Parathyroid adenoma (tissue), 2 donors: ENCODE results near the gene LITAF.

ENCODE experiments used
- H2AFZ ChIP-seq: fragments of 300-600 bp; sonication (generic); one replicate; pipeline ENCODE4 v1.7.0; 2017; ENCODE audit warnings: antibody characterized with exemption, mild to moderate bottlenecking
- H3K27ac ChIP-seq: fragments of 300-600 bp; sonication (generic); one replicate; pipeline ENCODE4 v1.7.0; 2017
- H3K27me3 ChIP-seq: fragments of 300-600 bp; sonication (generic); one replicate; pipeline ENCODE4 v1.7.0; 2017; ENCODE audit warnings: low read length; ENCODE audit not compliant: control insufficient read depth, insufficient read depth
- H3K36me3 ChIP-seq: fragments of 300-600 bp; sonication (generic); one replicate; pipeline ENCODE4 v1.7.0; 2017; ENCODE audit warnings: low read length; ENCODE audit not compliant: control insufficient read depth, insufficient read depth
- H3K4me1 ChIP-seq: fragments of 300-600 bp; sonication (generic); one replicate; pipeline ENCODE4 v1.7.0; 2017; ENCODE audit warnings: control low read depth
- H3K4me2 ChIP-seq: fragments of 300-600 bp; sonication (generic); one replicate; pipeline ENCODE4 v1.7.0; 2017; ENCODE audit warnings: low read length
- H3K4me3 ChIP-seq: fragments of 300-600 bp; sonication (generic); one replicate; pipeline ENCODE4 v1.7.0; 2017; ENCODE audit warnings: low read depth, low read length
- H3K79me2 ChIP-seq: fragments of 300-600 bp; sonication (generic); one replicate; pipeline ENCODE4 v1.7.0; 2017; ENCODE audit warnings: control low read depth
- H3K9ac ChIP-seq: fragments of 300-600 bp; sonication (generic); one replicate; pipeline ENCODE4 v1.7.0; 2017; ENCODE audit warnings: mild to moderate bottlenecking
- H3K9me3 ChIP-seq: fragments of 300-600 bp; sonication (generic); one replicate; pipeline ENCODE4 v1.7.0; 2017; ENCODE audit warnings: low read length; ENCODE audit not compliant: control insufficient read depth
- TF ChIP-seq, protein P1 (sequence below): fragments of 300-600 bp; sonication (generic); IDR thresholded peaks from one replicate; pipeline ENCODE4 v1.7.0; 2017; ENCODE audit warnings: antibody characterized with exemption, mild to moderate bottlenecking
- donor health status: primary hyperparathyroidism.

LITAF gene

DNA sequence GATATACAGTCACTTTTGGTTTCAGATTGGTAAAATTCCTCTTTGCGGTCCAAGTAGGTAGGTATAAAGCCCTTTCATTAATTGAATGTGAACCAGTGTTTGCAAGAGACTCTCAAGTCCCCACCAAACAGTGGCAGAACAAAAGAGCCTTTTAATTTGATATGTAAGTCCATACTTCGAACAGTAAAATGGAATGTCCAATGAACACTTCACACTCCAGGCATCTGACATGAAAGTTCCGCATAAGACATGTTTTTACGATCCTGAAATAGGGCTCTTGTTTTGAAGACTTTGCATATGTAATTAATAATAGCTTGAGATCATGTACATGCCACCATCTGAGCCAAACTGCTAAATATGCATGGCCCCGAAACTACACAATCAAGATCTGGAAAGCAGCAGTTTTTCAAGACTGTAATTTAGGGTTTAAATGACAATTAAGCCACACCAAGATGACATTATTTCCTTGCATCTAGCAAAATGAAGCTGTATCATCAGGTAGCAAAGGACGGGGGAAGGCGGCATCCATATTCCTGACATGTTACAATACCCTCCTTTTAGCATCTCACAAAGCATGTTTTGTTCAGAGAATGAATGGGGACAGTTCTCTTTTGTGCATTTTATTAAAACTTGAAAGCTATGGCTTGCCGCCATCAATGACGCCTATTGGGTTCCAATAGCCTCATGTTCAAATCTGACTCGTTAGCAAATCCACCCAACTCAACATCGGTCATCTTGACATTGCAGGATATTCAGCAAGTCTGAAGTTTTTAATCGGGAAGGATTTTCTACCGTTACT, 39.4 kb downstream of the LITAF start:
- no peaks in the 10 kb centered on the region for H3K9me3 ChIP-seq
- no peak overlapping the region for H3K4me3 ChIP-seq
- H3K4me1 ChIP-seq, result no peaks in the 10 kb centered on the region
- H2AFZ ChIP-seq, result no peak overlapping the region
- no peaks in the 10 kb centered on the region for H3K79me2 ChIP-seq
- no peaks in the 10 kb centered on the region for H3K36me3 ChIP-seq
- TF ChIP-seq, protein P1, sequence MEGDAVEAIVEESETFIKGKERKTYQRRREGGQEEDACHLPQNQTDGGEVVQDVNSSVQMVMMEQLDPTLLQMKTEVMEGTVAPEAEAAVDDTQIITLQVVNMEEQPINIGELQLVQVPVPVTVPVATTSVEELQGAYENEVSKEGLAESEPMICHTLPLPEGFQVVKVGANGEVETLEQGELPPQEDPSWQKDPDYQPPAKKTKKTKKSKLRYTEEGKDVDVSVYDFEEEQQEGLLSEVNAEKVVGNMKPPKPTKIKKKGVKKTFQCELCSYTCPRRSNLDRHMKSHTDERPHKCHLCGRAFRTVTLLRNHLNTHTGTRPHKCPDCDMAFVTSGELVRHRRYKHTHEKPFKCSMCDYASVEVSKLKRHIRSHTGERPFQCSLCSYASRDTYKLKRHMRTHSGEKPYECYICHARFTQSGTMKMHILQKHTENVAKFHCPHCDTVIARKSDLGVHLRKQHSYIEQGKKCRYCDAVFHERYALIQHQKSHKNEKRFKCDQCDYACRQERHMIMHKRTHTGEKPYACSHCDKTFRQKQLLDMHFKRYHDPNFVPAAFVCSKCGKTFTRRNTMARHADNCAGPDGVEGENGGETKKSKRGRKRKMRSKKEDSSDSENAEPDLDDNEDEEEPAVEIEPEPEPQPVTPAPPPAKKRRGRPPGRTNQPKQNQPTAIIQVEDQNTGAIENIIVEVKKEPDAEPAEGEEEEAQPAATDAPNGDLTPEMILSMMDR, result no peak
- no peaks in the 10 kb centered on the region for H3K27me3 ChIP-seq
- H3K4me2 ChIP-seq, result no peak overlapping the region
- H3K9ac ChIP-seq, result no peak overlapping the region
- H3K27ac ChIP-seq, result no peak overlapping the region

DNA sequence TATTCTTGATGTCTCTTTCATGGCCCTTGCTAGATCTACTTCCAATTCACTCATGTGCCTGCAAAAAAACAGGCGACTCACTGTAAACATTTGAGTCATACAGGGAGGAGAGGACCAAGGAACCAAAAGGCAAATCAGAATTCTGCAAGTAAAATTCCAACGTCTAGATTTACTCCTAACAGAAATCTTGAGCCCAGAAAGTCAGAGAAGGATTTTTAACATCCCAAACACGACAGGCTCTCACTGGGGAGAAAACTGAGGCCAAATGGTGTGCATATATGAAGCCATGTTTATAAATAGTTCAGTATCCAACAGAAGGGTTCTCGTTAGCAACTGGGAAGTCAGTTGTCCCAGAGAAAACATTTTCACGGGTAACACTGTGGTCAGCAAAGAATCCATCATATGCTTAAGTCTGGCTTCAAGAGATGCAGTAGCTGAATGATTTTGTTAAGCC, 40.1 kb downstream of the LITAF start:
- Histone ChIP-seq H3K4me1 (no peaks in the 10 kb centered on the region), H3K27ac (no peak overlapping the region), H3K27me3 (no peaks in the 10 kb centered on the region), H3K79me2 (no peaks in the 10 kb centered on the region), H3K9ac (no peak overlapping the region), H2AFZ (no peak overlapping the region), H3K36me3 (no peaks in the 10 kb centered on the region), H3K9me3 (no peaks in the 10 kb centered on the region), H3K4me2 (no peak overlapping the region), H3K4me3 (no peak overlapping the region)
- TF ChIP-seq, protein P1, result no peak

DNA sequence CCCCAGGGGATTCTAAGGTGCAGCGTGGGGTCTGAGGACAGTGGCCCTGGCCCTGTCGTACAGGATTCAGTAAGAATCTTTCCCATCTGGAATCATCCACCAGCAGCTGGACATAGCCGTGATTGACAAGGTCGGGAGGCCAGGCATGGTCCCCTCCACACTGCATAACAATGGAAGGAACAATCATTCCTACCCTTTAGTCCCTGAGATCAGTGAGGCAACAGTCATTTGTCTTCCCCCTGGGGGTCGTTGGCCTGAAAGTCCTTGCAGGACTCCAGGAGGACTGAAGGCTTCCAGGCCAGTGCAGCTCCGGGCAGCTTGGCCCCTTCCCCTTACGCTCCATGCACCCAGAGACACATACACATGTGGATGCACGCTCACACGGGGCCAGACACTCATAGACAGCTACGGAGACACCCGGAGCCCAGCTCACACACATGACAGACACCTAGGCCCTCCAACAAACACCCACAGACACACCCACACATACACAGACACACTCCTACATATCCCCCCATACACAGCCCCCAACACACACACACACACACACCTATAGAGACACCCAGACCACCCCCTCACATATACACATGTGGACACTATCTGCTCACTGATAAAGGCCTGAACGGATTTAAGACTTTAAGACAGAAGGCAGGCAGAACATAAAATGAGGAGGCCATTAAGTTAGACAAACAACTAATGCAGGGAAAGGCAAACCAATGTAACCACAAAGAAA, 42.9 kb downstream of the LITAF start:
- Histone ChIP-seq H3K4me1 (no peaks in the 10 kb centered on the region), H3K79me2 (no peaks in the 10 kb centered on the region), H3K27me3 (no peaks in the 10 kb centered on the region), H3K27ac (no peak overlapping the region), H2AFZ (no peak overlapping the region), H3K9ac (no peak overlapping the region), H3K4me2 (no peak overlapping the region), H3K36me3 (no peaks in the 10 kb centered on the region), H3K9me3 (no peaks in the 10 kb centered on the region), H3K4me3 (no peak overlapping the region)
- TF ChIP-seq, protein P1, result no peak

DNA sequence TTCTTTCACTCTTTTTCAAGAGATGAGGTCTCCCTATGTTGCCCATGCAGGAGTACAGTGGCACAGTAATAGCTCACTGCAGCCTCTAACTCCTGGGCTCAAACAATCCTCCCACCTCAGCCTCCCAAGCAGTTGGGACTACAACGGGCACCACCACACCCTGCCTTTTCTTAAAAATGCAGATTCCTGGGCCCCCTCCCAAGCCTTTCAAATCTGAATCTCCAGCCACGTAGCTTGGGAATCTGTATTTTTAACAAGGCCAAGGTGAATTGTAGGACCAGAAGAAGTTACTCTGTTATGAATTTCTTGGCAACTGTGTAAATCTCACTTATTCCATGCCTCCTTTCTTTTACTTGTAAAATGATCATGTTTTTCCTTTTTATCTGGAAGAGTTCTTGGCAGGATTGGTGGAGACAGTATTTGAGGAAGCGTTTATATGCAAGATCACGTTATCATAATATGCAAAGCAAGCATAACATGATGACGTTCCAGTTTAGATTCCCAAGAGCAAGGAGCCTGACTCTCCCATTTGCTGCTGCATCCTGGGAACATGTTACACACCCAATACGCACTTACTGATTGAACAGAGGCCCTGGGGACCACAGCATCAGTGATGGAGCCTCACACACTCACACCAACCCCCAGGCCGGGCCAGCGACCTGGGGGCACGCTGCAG, 44.5 kb downstream of the LITAF start:
- H3K4me1 ChIP-seq, result no peaks in the 10 kb centered on the region
- H3K4me3 ChIP-seq, result no peak overlapping the region
- no peaks in the 10 kb centered on the region for H3K79me2 ChIP-seq
- H3K4me2 ChIP-seq, result no peak overlapping the region
- no peak overlapping the region for H3K27ac ChIP-seq
- no peaks in the 10 kb centered on the region for H3K9me3 ChIP-seq
- TF ChIP-seq, protein P1, result no peak
- no peaks in the 10 kb centered on the region for H3K36me3 ChIP-seq
- no peak overlapping the region for H3K9ac ChIP-seq
- no peak overlapping the region for H2AFZ ChIP-seq
- H3K27me3 ChIP-seq, result no peaks in the 10 kb centered on the region
